Esophagus (tissue), 2 donors: ENCODE results near the gene PDE6A. TPM values are rescaled to one million over a fixed set of nuclear protein-coding genes. Genes with fewer than 3 reads are reported as not detected.
"Not testable (repeated sequence)": the region's sequence is repeated elsewhere in the genome, so short reads cannot be mapped to it uniquely, and the experiment has no call there.

Experiments
- H3K27ac ChIP-seq, 2 donors: one replicate each; pipeline ENCODE4 v1.5.1; 2013; ENCODE audit warnings: low read depth in 2 of 2, mild to moderate bottlenecking in 2 of 2, inconsistent platforms in 1 of 2, low read length in 1 of 2, moderate library complexity in 1 of 2
- H3K27me3 ChIP-seq, 2 donors: one replicate each; pipeline ENCODE4 v1.6.1; 2013; ENCODE audit warnings: low read length in 2 of 2, control low read depth in 1 of 2, mild to moderate bottlenecking in 1 of 2; ENCODE audit not compliant: insufficient read depth in 2 of 2, control insufficient read depth in 1 of 2
- H3K36me3 ChIP-seq, 2 donors: one replicate each; pipeline ENCODE4 v1.6.1; 2013; ENCODE audit warnings: low read length in 1 of 2; ENCODE audit not compliant: control insufficient read depth in 2 of 2, insufficient read depth in 2 of 2
- H3K4me1 ChIP-seq, 2 donors: one replicate each; pipeline ENCODE4 v1.6.1; 2013; ENCODE audit warnings: low read length in 1 of 2; ENCODE audit not compliant: control insufficient read depth in 2 of 2, insufficient read depth in 2 of 2
- H3K4me3 ChIP-seq, 2 donors: one replicate each; pipeline ENCODE4 v1.5.1; 2013; ENCODE audit warnings: low read length in 2 of 2, mild to moderate bottlenecking in 2 of 2, low read depth in 1 of 2, moderate library complexity in 1 of 2
- H3K9me3 ChIP-seq, 2 donors: one replicate each; pipeline ENCODE4 v1.6.1; 2013; ENCODE audit warnings: mild to moderate bottlenecking in 2 of 2, low read depth in 1 of 2, low read length in 1 of 2, moderate library complexity in 1 of 2; ENCODE audit not compliant: control insufficient read depth in 2 of 2, insufficient read depth in 1 of 2
- WGBS, 2 donors: extraction: QIAGEN DNeasy Blood & Tissue Kit; methylation state at CpG; one replicate each; pipeline ENCODE4 v1.1.7; 2013; 5-methylcytosine and 5-hydroxymethylcytosine counted together
- polyA plus RNA-seq, 2 donors: library from polyadenylated mRNA; stranded (reverse); fragments of 200-250 nt; gene quantifications; one replicate each; pipeline ENCODE4 v1.2.3, GENCODE V29; 2013
- donor health status: healthy with polysubstance abuse.
- donor health status: Bipolar disorder and iron deficiency.

Gene PDE6A
- polyA plus RNA-seq, 2 donors: 1.0 to 1.5 TPM

- no peak overlapping the region for H3K27ac ChIP-seq
- no peaks in the 10 kb centered on the region for H3K36me3 ChIP-seq
- no peaks in the 10 kb centered on the region for H3K9me3 ChIP-seq
- H3K4me3 ChIP-seq: no peak overlapping the region
- H3K4me1 ChIP-seq: no peaks in the 10 kb centered on the region
- no peaks in the 10 kb centered on the region for H3K27me3 ChIP-seq
- WGBS, 2 donors: 92 to 93% methylated on average over 13 of the region's 13 CpGs
Observed at GRCh38 chr5:149863176-149863575, 81.4 kb downstream of the PDE6A start.

- H3K36me3 ChIP-seq: no peaks in the 10 kb centered on the region
- no peaks in the 10 kb centered on the region for H3K4me1 ChIP-seq
- H3K4me3 ChIP-seq: no peak overlapping the region
- no peak overlapping the region for H3K27ac ChIP-seq
- H3K9me3 ChIP-seq: no peaks in the 10 kb centered on the region
- 66 to 70% methylated on average over 7 of the region's 7 CpGs for WGBS, 2 donors
- no peaks in the 10 kb centered on the region for H3K27me3 ChIP-seq
Observed at GRCh38 chr5:149860801-149861322, 83.7 kb downstream of the PDE6A start.

- Histone ChIP-seq H3K27me3 (no peaks in the 10 kb centered on the region), H3K4me1 (no peaks in the 10 kb centered on the region), H3K9me3 (no peaks in the 10 kb centered on the region), H3K4me3 (no peak overlapping the region), H3K36me3 (no peaks in the 10 kb centered on the region), H3K27ac (no peak overlapping the region)
- WGBS, 2 donors: 96 to 97% methylated on average over 4 of the region's 4 CpGs
Observed at GRCh38 chr5:149859746-149860145, 84.8 kb downstream of the PDE6A start.

GRCh38 chr5:149858481-149858880, 86.1 kb downstream of the PDE6A start:
- not testable (repeated sequence) for H3K36me3 ChIP-seq, H3K9me3 ChIP-seq, H3K4me3 ChIP-seq, H3K4me1 ChIP-seq, H3K27ac ChIP-seq, H3K27me3 ChIP-seq
- WGBS, 2 donors: 95 to 97% methylated on average over 5 of the region's 6 CpGs

GRCh38 chr5:149857499-149857898, 87.1 kb downstream of the PDE6A start:
- Histone ChIP-seq H3K27ac (peak overlapping the region in 1 of 2 donors; percentile 67), H3K36me3 (no peaks in the 10 kb centered on the region), H3K4me3 (no peak overlapping the region), H3K4me1 (no peaks in the 10 kb centered on the region), H3K27me3 (no peaks in the 10 kb centered on the region), H3K9me3 (no peaks in the 10 kb centered on the region)
- WGBS, 2 donors: 42 to 44% methylated on average over 4 of the region's 4 CpGs

GRCh38 chr5:149855366-149855765, 89.2 kb downstream of the PDE6A start:
- Histone ChIP-seq H3K27me3 (no peaks in the 10 kb centered on the region), H3K4me1 (no peaks in the 10 kb centered on the region), H3K36me3 (no peaks in the 10 kb centered on the region), H3K9me3 (no peaks in the 10 kb centered on the region), H3K27ac (no peak overlapping the region), H3K4me3 (no peak overlapping the region)
- 70 to 72% methylated on average over 4 of the region's 4 CpGs for WGBS, 2 donors

GRCh38 chr5:149854866-149855265, 89.7 kb downstream of the PDE6A start:
- Histone ChIP-seq H3K4me1 (no peaks in the 10 kb centered on the region), H3K9me3 (no peaks in the 10 kb centered on the region), H3K4me3 (no peak overlapping the region), H3K27me3 (no peaks in the 10 kb centered on the region), H3K36me3 (no peaks in the 10 kb centered on the region), H3K27ac (peak overlapping the region in 1 of 2 donors; percentile 27)
- 81 to 86% methylated on average over 3 of the region's 3 CpGs for WGBS, 2 donors

GRCh38 chr5:149853701-149854100, 90.9 kb downstream of the PDE6A start:
- Histone ChIP-seq H3K9me3 (no peaks in the 10 kb centered on the region), H3K27ac (no peak overlapping the region), H3K27me3 (no peaks in the 10 kb centered on the region), H3K36me3 (no peaks in the 10 kb centered on the region), H3K4me1 (no peaks in the 10 kb centered on the region), H3K4me3 (no peak overlapping the region)
- 84 to 91% methylated on average over 3 of the region's 3 CpGs for WGBS, 2 donors

- H3K27ac ChIP-seq: no peak overlapping the region
- H3K36me3 ChIP-seq: peaks cover 0 to 3% of the 10 kb centered on the region in 2 donors
- no peak overlapping the region for H3K4me3 ChIP-seq
- no peaks in the 10 kb centered on the region for H3K9me3 ChIP-seq
- no peaks in the 10 kb centered on the region for H3K27me3 ChIP-seq
- H3K4me1 ChIP-seq: no peaks in the 10 kb centered on the region
- WGBS, 2 donors: 65 to 68% methylated on average over 4 of the region's 4 CpGs
Observed at GRCh38 chr5:149853331-149853648, 91.3 kb downstream of the PDE6A start.

GRCh38 chr5:149852641-149853330, 91.8 kb downstream of the PDE6A start:
- H3K4me3 ChIP-seq: no peak overlapping the region
- H3K27me3 ChIP-seq: no peaks in the 10 kb centered on the region
- H3K4me1 ChIP-seq: no peaks in the 10 kb centered on the region
- 44 to 48% methylated on average over 12 of the region's 12 CpGs for WGBS, 2 donors
- peaks cover 0 to 4% of the 10 kb centered on the region in 2 donors for H3K36me3 ChIP-seq
- H3K9me3 ChIP-seq: no peaks in the 10 kb centered on the region
- H3K27ac ChIP-seq: no peak overlapping the region
